SU-DHL-6 (cell line): ENCODE data around the gene PPP1CC.

ENCODE experiments used
- H2AFZ ChIP-seq: fragments of 200-600 bp; sonication (generic); 2 replicates; pipeline ENCODE4 v1.6.1; 2014; ENCODE audit warnings: low read depth, mild to moderate bottlenecking, moderate library complexity, mixed read lengths, antibody characterized with exemption, low read length; ENCODE audit not compliant: severe bottlenecking
- H3F3A ChIP-seq: fragments of 200-600 bp; shearing (Covaris generic); 2 replicates; pipeline ENCODE4 v1.6.0; 2016; ENCODE audit warnings: antibody characterized with exemption, mild to moderate bottlenecking; ENCODE audit not compliant: insufficient read depth
- H3K27ac ChIP-seq: fragments of 200-600 bp; sonication (generic); 2 replicates; pipeline ENCODE4 v1.5.1; 2016; ENCODE audit warnings: low read depth, mild to moderate bottlenecking, low read length, moderate library complexity, mixed read lengths
- H3K27me3 ChIP-seq: fragments of 200-600 bp; sonication (generic), shearing (Covaris generic); 2 replicates; pipeline ENCODE4 v1.6.0; 2014; ENCODE audit warnings: mild to moderate bottlenecking, low read length
- H3K36me3 ChIP-seq: fragments of 200-600 bp; sonication (generic); 2 replicates; pipeline ENCODE4 v1.6.1; 2014; ENCODE audit warnings: mild to moderate bottlenecking, low read length, mixed read lengths
- H3K4me2 ChIP-seq: fragments of 300-600, 200-600 bp; shearing (Covaris generic), sonication (generic); 2 replicates; pipeline ENCODE4 v1.6.0; 2014; ENCODE audit warnings: low read length, low read depth, mild to moderate bottlenecking; ENCODE audit not compliant: poor library complexity, severe bottlenecking
- H3K4me3 ChIP-seq: fragments of 200-600 bp; sonication (generic); 2 replicates; pipeline ENCODE4 v1.5.1; 2014; ENCODE audit warnings: antibody characterized with exemption, low read length, mild to moderate bottlenecking, mixed read lengths; ENCODE audit not compliant: insufficient read depth, poor library complexity, severe bottlenecking
- H3K79me2 ChIP-seq: fragments of 200-600 bp; sonication (generic); 2 replicates; pipeline ENCODE4 v1.6.1; 2014; ENCODE audit warnings: mild to moderate bottlenecking, low read length, moderate library complexity; ENCODE audit not compliant: insufficient read depth
- H3K9ac ChIP-seq: fragments of 200-600 bp; sonication (generic); 2 replicates; pipeline ENCODE4 v1.7.0; 2014; ENCODE audit warnings: mild to moderate bottlenecking, low read length
- H3K9me2 ChIP-seq: fragments of 200-600 bp; sonication (generic); replicated peaks from 2 replicates; pipeline ENCODE4 v1.6.1; 2014; ENCODE audit warnings: low read length; ENCODE audit not compliant: insufficient read depth
- H3K9me3 ChIP-seq: fragments of 200-600 bp; sonication (generic); 2 replicates; pipeline ENCODE4 v1.6.1; 2014; ENCODE audit warnings: low read length, mixed read lengths; ENCODE audit not compliant: insufficient read depth
- H4K20me1 ChIP-seq: fragments of 200-600 bp; sonication (generic); 2 replicates; pipeline ENCODE4 v1.6.1; 2014; ENCODE audit warnings: low read depth, mild to moderate bottlenecking, antibody characterized with exemption, low read length, moderate library complexity, mixed read lengths
- CTCF ChIP-seq: fragments of 200-600 bp; sonication (generic); IDR thresholded peaks from one replicate; pipeline ENCODE4 v1.5.1; 2017; ENCODE audit warnings: antibody characterized with exemption, mild to moderate bottlenecking, low read length, moderate library complexity; ENCODE audit not compliant: insufficient read depth, poor library complexity, severe bottlenecking
- EZH2phosphoT487 ChIP-seq: fragments of 200-600 bp; sonication (generic), shearing (Covaris generic); conservative IDR thresholded peaks from 2 replicates; pipeline ENCODE4 v1.6.1; 2018; ENCODE audit warnings: mild to moderate bottlenecking, antibody characterized with exemption, low read length, moderate library complexity, mixed read lengths

Gene PPP1CC

GRCh38 chr12:110744151-110744571, 1.5 kb upstream of the PPP1CC start:
- H3K9me3 ChIP-seq, result no peaks in the 10 kb centered on the region
- no peak overlapping the region for H3K4me3 ChIP-seq
- H4K20me1 ChIP-seq, result peaks cover 20% of the 10 kb centered on the region; the same call in 1 of the 2 replicates
- no peak overlapping the region for H3K9ac ChIP-seq
- H3K79me2 ChIP-seq, result peaks cover 35% of the 10 kb centered on the region
- H3K27ac ChIP-seq, result no peak overlapping the region
- H2AFZ ChIP-seq, result no peak overlapping the region
- H3K4me2 ChIP-seq, result no peak overlapping the region
- TF ChIP-seq CTCF, result no peak
- no peak for TF ChIP-seq EZH2phosphoT487
- H3F3A ChIP-seq, result peaks cover 13% of the 10 kb centered on the region
- no peaks in the 10 kb centered on the region for H3K27me3 ChIP-seq
- H3K36me3 ChIP-seq, result no peaks in the 10 kb centered on the region
- H3K9me2 ChIP-seq, result no peaks in the 10 kb centered on the region

- Histone ChIP-seq H3K79me2 (peaks cover 40% of the 10 kb centered on the region), H3K9me3 (no peaks in the 10 kb centered on the region), H3K27ac (no peak overlapping the region), H3K9me2 (no peaks in the 10 kb centered on the region), H3K4me2 (peak overlapping the region; percentile 90), H3K4me3 (peak overlapping the region; percentile 60), H3K36me3 (no peaks in the 10 kb centered on the region), H3F3A (peaks cover 13% of the 10 kb centered on the region), H4K20me1 (peaks cover 25% of the 10 kb centered on the region; the same call in 1 of the 2 replicates), H3K9ac (peak overlapping the region; percentile 86), H3K27me3 (no peaks in the 10 kb centered on the region), H2AFZ (peak overlapping the region; percentile 95)
- TF ChIP-seq CTCF, result no peak
Measured at GRCh38 chr12:110743571-110744093, 941 bp upstream of the PPP1CC start.

GRCh38 chr12:110742096-110742717, 484 bp downstream of the PPP1CC start:
- peaks cover 35% of the 10 kb centered on the region; the same call in 1 of the 2 replicates for H4K20me1 ChIP-seq
- no peaks in the 10 kb centered on the region for H3K9me2 ChIP-seq
- H3K4me2 ChIP-seq, result peak overlapping the region; percentile 90
- peak overlapping the region; percentile 86 for H3K9ac ChIP-seq
- H3F3A ChIP-seq, result peaks cover 13% of the 10 kb centered on the region
- no peak overlapping the region for H2AFZ ChIP-seq
- H3K27me3 ChIP-seq, result no peaks in the 10 kb centered on the region
- H3K9me3 ChIP-seq, result no peaks in the 10 kb centered on the region
- no peaks in the 10 kb centered on the region for H3K36me3 ChIP-seq
- peaks cover 54% of the 10 kb centered on the region for H3K79me2 ChIP-seq
- peak overlapping the region; percentile 92 for H3K4me3 ChIP-seq
- peak overlapping the region; percentile 59 for H3K27ac ChIP-seq
- TF ChIP-seq CTCF (no peak), EZH2phosphoT487 (no peak)
